K562 (cell line): ENCODE results near the gene FITM1. TPM values are rescaled to one million over a fixed set of nuclear protein-coding genes. Genes with fewer than 3 reads are reported as not detected.
A peak's percentile ranks its signal among the peaks of the same experiment; 100 is the strongest.

Source experiments
- ATF1 ChIP-seq, 2 experiments: fragments of 450-650 bp in 1 of 2; IDR thresholded peaks; 2 replicates each; pipeline ENCODE4 v1.6.1; 2016; ENCODE audit warnings: missing compliant biosample characterization in 1 of 2, missing genetic modification characterization in 1 of 2
- DACH1 ChIP-seq: fragments of 450-650 bp; IDR thresholded peaks from 2 replicates; pipeline ENCODE4 v1.6.1; 2018; ENCODE audit not compliant: partially characterized antibody
- FOXK1 ChIP-seq: sonication (generic); formaldehyde crosslinking; IDR thresholded peaks from 2 replicates; pipeline ENCODE4 v1.8.0; 2022; ENCODE audit warnings: missing genetic modification reagents, mild to moderate bottlenecking, borderline replicate concordance
- HMBOX1 ChIP-seq: sonication (generic); IDR thresholded peaks from 2 replicates; pipeline ENCODE4 v1.6.1; 2016
- IRF2 ChIP-seq: sonication (generic); formaldehyde crosslinking; IDR thresholded peaks from 2 replicates; pipeline ENCODE4 v1.8.1; 2022; ENCODE audit warnings: mild to moderate bottlenecking, missing genetic modification reagents
- RAD21 ChIP-seq, 2 experiments: fragments of 250-450 bp in 1 of 2; fragments of 450-650 bp in 1 of 2; sonication (Bioruptor Pico) in 1 of 2; formaldehyde crosslinking in 1 of 2; IDR thresholded peaks in 1 of 2; conservative IDR thresholded peaks in 1 of 2; 2 replicates each; pipeline versions ENCODE4 v1.4.0 to v1.8.0; 2020 to 2022; ENCODE audit warnings: mild to moderate bottlenecking in 2 of 2, moderate library complexity in 1 of 2
- RB1 ChIP-seq: fragments of 450-650 bp; IDR thresholded peaks from 2 replicates; pipeline ENCODE4 v1.6.1; 2017; ENCODE audit warnings: low read depth, mild to moderate bottlenecking
- RBBP5 ChIP-seq: fragments of 200-600 bp; sonication (generic); IDR thresholded peaks from 2 replicates; pipeline ENCODE4 v1.6.1; 2012; ENCODE audit warnings: borderline replicate concordance, mild to moderate bottlenecking, low read length, control low read depth, inconsistent platforms; ENCODE audit not compliant: insufficient read depth, poor library complexity, severe bottlenecking
- RBM25 ChIP-seq: fragments of 200-400 bp; formaldehyde crosslinking; IDR thresholded peaks from 2 replicates; pipeline ENCODE4 v1.6.1; 2018; ENCODE audit warnings: low read length, low read depth, moderate library complexity; ENCODE audit not compliant: severe bottlenecking
- TOE1 ChIP-seq, 2 experiments: fragments of 450-650 bp in 1 of 2; sonication (generic) in 1 of 2; formaldehyde crosslinking in 1 of 2; IDR thresholded peaks; 2 replicates each; pipeline versions ENCODE4 v1.7.1 to v1.8.0; 2016 to 2022; ENCODE audit warnings: borderline replicate concordance in 2 of 2, mild to moderate bottlenecking in 2 of 2, antibody characterized with exemption in 1 of 2, inconsistent platforms in 1 of 2, low read depth in 1 of 2, missing genetic modification reagents in 1 of 2, moderate library complexity in 1 of 2
- WHSC1 ChIP-seq: IDR thresholded peaks from one replicate; pipeline ENCODE4 v1.6.1; 2012; ENCODE audit warnings: low read length, control low read depth, inconsistent platforms
- ZBTB34 ChIP-seq: fragments of 250-450 bp; sonication (Bioruptor Pico); IDR thresholded peaks from 2 replicates; pipeline ENCODE4 v1.8.0; 2021; ENCODE audit warnings: mild to moderate bottlenecking, moderate library complexity
- ZEB2 ChIP-seq: fragments of 450-650 bp; IDR thresholded peaks from 2 replicates; pipeline ENCODE4 v1.6.1; 2016
- ZKSCAN3 ChIP-seq: fragments of 250-450 bp; sonication (Bioruptor Pico); IDR thresholded peaks from 2 replicates; pipeline ENCODE4 v1.4.0; 2020
- ZNF121 ChIP-seq: sonication (generic); formaldehyde crosslinking; conservative IDR thresholded peaks from 2 replicates; pipeline ENCODE4 v1.8.0; 2022; ENCODE audit warnings: missing genetic modification reagents
- ZNF318 ChIP-seq, 2 experiments: fragments of 450-650 bp; IDR thresholded peaks; 2 replicates each; pipeline ENCODE4 v1.6.1; 2016; ENCODE audit warnings: mild to moderate bottlenecking in 2 of 2, borderline replicate concordance in 1 of 2, low read depth in 1 of 2, moderate library complexity in 1 of 2
- polyA plus RNA-seq, 8 experiments: library from polyadenylated mRNA; depleted of rRNA in 4 of 8; stranded (reverse) in 5 of 8; unstranded in 3 of 8; fragments of >200 nt; fragmentation: Nextera tagmentation in 2 of 8; fragmentation: Illumina TruSeq in 1 of 8; extraction: Ambion mirVana in 2 of 8; extraction: Trizol in 1 of 8; gene quantifications; 2 replicates each; pipeline versions ENCODE4 v1.2.1 to v1.2.3, GENCODE V29; 2011 to 2014; ENCODE audit warnings: inconsistent platforms in 1 of 8, missing spikeins in 1 of 8
- total RNA-seq, 7 experiments: library from RNA; depleted of rRNA in 6 of 7; stranded (reverse); fragments of >200 nt in 6 of 7; fragmentation: Illumina TruSeq in 2 of 7; extraction: Trizol in 2 of 7; gene quantifications; 2 replicates each; pipeline versions ENCODE4 v1.2.1 to v1.2.3, GENCODE V29; 2011 to 2021; ENCODE audit warnings: low replicate concordance in 1 of 7

Gene FITM1
- total and polyA plus RNA-seq, 9 of the 15 experiments (the other 6 are each of a cell fraction or from before 2014, with no cell fraction given) = 0.09 to 0.20 TPM; not detected in 7

- TF ChIP-seq RAD21 (CRISPR knock-in tag; conservative IDR thresholded peaks at IDR 0.05 in 1 of 2, IDR thresholded peaks at IDR 0.05 in 1 of 2) (no peak), DACH1 (peak; percentile 48), HMBOX1 (peak; percentile 16; the same call in 1 of the 2 replicates), ZNF318 (IDR thresholded peaks at IDR 0.05; ENCODE audit: borderline replicate concordance in 1 of 2, low read depth in 1 of 2) (no peak), TOE1 (IDR thresholded peaks at IDR 0.05; ENCODE audit: borderline replicate concordance) (no peak), TOE1 (CRISPR knock-in tag; IDR thresholded peaks at IDR 0.05; ENCODE audit: borderline replicate concordance, low read depth) (no peak), ZBTB34 (CRISPR knock-in tag) (no peak), ZNF121 (CRISPR knock-in tag) (no peak), ZKSCAN3 (CRISPR knock-in tag) (no peak), ATF1 (CRISPR knock-in tag; IDR thresholded peaks at IDR 0.05) (no peak), ATF1 (tag; IDR thresholded peaks at IDR 0.05) (no peak), RB1 (no peak), IRF2 (CRISPR knock-in tag) (no peak), RBM25 (no peak), RBBP5 (peak; percentile 26), FOXK1 (CRISPR knock-in tag) (no peak), WHSC1 (no peak), ZEB2 (no peak)
Observed at GRCh38 chr14:24113801-24114531, 16.5 kb upstream of the FITM1 start (continued).
